GM23338 (cell line): ENCODE results near the gene TTC33. TPM values are rescaled to one million over a fixed set of nuclear protein-coding genes. Genes with fewer than 3 reads are reported as not detected.

Source experiments
- ATAC-seq: fragments of 200-7000 bp; cut with Tn5 transposase; 3 replicates; pipeline ENCODE4 v1.9.1; 2020
- DNase-seq: peaks from one replicate; pipeline ENCODE4 v3.0.0-alpha.2; 2015; ENCODE audit warnings: low spot score
- H2AFZ ChIP-seq: fragments of 200-600 bp; sonication (generic); 2 replicates; pipeline ENCODE4 v1.8.0; 2016; ENCODE audit warnings: antibody characterized with exemption, mild to moderate bottlenecking, moderate library complexity
- H3F3A ChIP-seq: fragments of 200-600 bp; sonication (generic); replicated peaks from 2 replicates; pipeline ENCODE4 v1.8.0; 2017; ENCODE audit warnings: antibody characterized with exemption, mixed run types, low read depth
- H3K27ac ChIP-seq: fragments of 200-600 bp; sonication (generic); 2 replicates; pipeline ENCODE4 v1.6.1; 2016; ENCODE audit warnings: low read depth
- H3K27me3 ChIP-seq: fragments of 200-600 bp; sonication (generic); 2 replicates; pipeline ENCODE4 v1.8.0; 2016; ENCODE audit warnings: mild to moderate bottlenecking, mixed run types, moderate library complexity; ENCODE audit not compliant: insufficient read depth
- H3K36me3 ChIP-seq: fragments of 200-600 bp; sonication (generic); 2 replicates; pipeline ENCODE4 v1.8.0; 2016; ENCODE audit warnings: mild to moderate bottlenecking; ENCODE audit not compliant: insufficient read depth
- H3K4me1 ChIP-seq: fragments of 200-600 bp; sonication (generic); 2 replicates; pipeline ENCODE4 v1.8.0; 2016; ENCODE audit warnings: mild to moderate bottlenecking, moderate library complexity; ENCODE audit not compliant: insufficient read depth
- H3K4me2 ChIP-seq: fragments of 200-600 bp; sonication (generic); 2 replicates; pipeline ENCODE4 v1.7.1; 2017; ENCODE audit warnings: mixed run types
- H3K4me3 ChIP-seq: fragments of 200-600 bp; sonication (generic); 2 replicates; pipeline ENCODE4 v1.6.1; 2016; ENCODE audit warnings: mixed run types
- H3K79me2 ChIP-seq: fragments of 200-600 bp; sonication (generic); replicated peaks from 2 replicates; pipeline ENCODE4 v1.8.0; 2017; ENCODE audit warnings: mild to moderate bottlenecking; ENCODE audit not compliant: insufficient read depth
- H3K9me2 ChIP-seq: fragments of 200-600 bp; sonication (generic); 2 replicates; pipeline ENCODE4 v1.8.0; 2017; ENCODE audit not compliant: insufficient read depth
- H4K20me1 ChIP-seq: fragments of 200-600 bp; sonication (generic); replicated peaks from 2 replicates; pipeline ENCODE4 v1.8.0; 2017; ENCODE audit warnings: mild to moderate bottlenecking; ENCODE audit not compliant: insufficient read depth
- H3K27ac Mint-ChIP-seq: 2 replicates; pipeline ENCODE4 v1.8.0; 2020; ENCODE audit warnings: inconsistent platforms, mild to moderate bottlenecking, moderate library complexity, mixed read lengths
- H3K27me3 Mint-ChIP-seq: 3 replicates; pipeline ENCODE4 v1.8.0; 2022; ENCODE audit warnings: low read depth, mild to moderate bottlenecking, moderate library complexity, mixed read lengths, inconsistent platforms; ENCODE audit not compliant: insufficient read depth, poor library complexity
- H3K36me3 Mint-ChIP-seq: 3 replicates; pipeline ENCODE4 v1.8.0; 2021; ENCODE audit warnings: low read depth, mild to moderate bottlenecking, inconsistent platforms, moderate library complexity, mixed read lengths
- H3K4me1 Mint-ChIP-seq: 3 replicates; pipeline ENCODE4 v1.8.0; 2020; ENCODE audit warnings: mild to moderate bottlenecking, inconsistent platforms, mixed read lengths
- H3K4me3 Mint-ChIP-seq: 3 replicates; pipeline ENCODE4 v1.8.0; 2021; ENCODE audit warnings: moderate library complexity, mild to moderate bottlenecking, inconsistent platforms, mixed read lengths
- H3K9me3 Mint-ChIP-seq: 3 replicates; pipeline ENCODE4 v1.8.0; 2020; ENCODE audit warnings: moderate library complexity, mild to moderate bottlenecking, inconsistent platforms, mixed read lengths
- CREB1 ChIP-seq: fragments of 250-450 bp; sonication (Bioruptor Pico); IDR thresholded peaks from 2 replicates; pipeline ENCODE4 v1.5.0; 2020; ENCODE audit warnings: low read depth, mild to moderate bottlenecking, moderate library complexity
- EZH2 ChIP-seq: fragments of 200-600 bp; sonication (generic); IDR thresholded peaks from one replicate; pipeline ENCODE4 v1.8.0; 2017; ENCODE audit warnings: antibody characterized with exemption, mild to moderate bottlenecking, low read depth; ENCODE audit not compliant: unreplicated experiment
- EZH2phosphoT487 ChIP-seq: fragments of 200-600 bp; sonication (generic); IDR thresholded peaks from one replicate; pipeline ENCODE4 v1.8.1; 2018; ENCODE audit warnings: antibody characterized with exemption; ENCODE audit not compliant: unreplicated experiment
- JUNB ChIP-seq: IDR thresholded peaks from one replicate; pipeline ENCODE4 v1.6.1; 2016; ENCODE audit warnings: antibody characterized with exemption; ENCODE audit not compliant: unreplicated experiment
- NANOG ChIP-seq: IDR thresholded peaks from 2 replicates; pipeline ENCODE4 v1.6.1; 2016; ENCODE audit warnings: antibody characterized with exemption, borderline replicate concordance
- POLR2AphosphoS5 ChIP-seq: IDR thresholded peaks from 2 replicates; pipeline ENCODE4 v1.6.1; 2016; ENCODE audit warnings: antibody characterized with exemption, low read depth
- STAT1 ChIP-seq: IDR thresholded peaks from one replicate; pipeline ENCODE4 v1.6.1; 2016; ENCODE audit warnings: antibody characterized with exemption; ENCODE audit not compliant: unreplicated experiment
- ZNF114 ChIP-seq: fragments of 250-450 bp; sonication (Bioruptor Pico); IDR thresholded peaks from 2 replicates; pipeline ENCODE4 v1.5.0; 2020; ENCODE audit warnings: mild to moderate bottlenecking, moderate library complexity
- ZNF331 ChIP-seq: fragments of 250-450 bp; sonication (Bioruptor Pico); IDR thresholded peaks from 2 replicates; pipeline ENCODE4 v1.5.0; 2020; ENCODE audit warnings: low read depth, mild to moderate bottlenecking, moderate library complexity
- polyA plus RNA-seq: library from polyadenylated mRNA; unstranded; fragments of >200 nt; fragmentation: Nextera tagmentation; extraction: Ambion mirVana; gene quantifications from 2 replicates; pipeline ENCODE4 v1.2.1, GENCODE V29; 2016
- total RNA-seq: library from RNA; depleted of rRNA; stranded (reverse); fragments of >200 nt; shearing (Covaris generic); gene quantifications from 2 replicates; pipeline ENCODE4 v1.2.3, GENCODE V29; 2014
- TF ChIP-seq, protein P1 (sequence below): IDR thresholded peaks from 2 replicates; pipeline ENCODE4 v1.6.1; 2016; ENCODE audit warnings: antibody characterized with exemption
- TF ChIP-seq, protein P2 (sequence below): IDR thresholded peaks from one replicate; pipeline ENCODE4 v1.6.1; 2018; ENCODE audit warnings: antibody characterized with exemption; ENCODE audit not compliant: unreplicated experiment
- TF ChIP-seq, protein P3 (sequence below), 2 experiments: fragments of 200-600 bp in 1 of 2; sonication (generic) in 1 of 2; conservative IDR thresholded peaks; 2 replicates each; pipeline versions ENCODE4 v1.5.1 to v1.6.1; 2016 to 2017; ENCODE audit warnings: antibody characterized with exemption in 2 of 2, low read depth in 2 of 2, mild to moderate bottlenecking in 2 of 2, moderate library complexity in 1 of 2

TTC33 gene
- total and polyA plus RNA-seq, 2 experiments from 2014 or later, result 4.1 to 11.5 TPM

DNA sequence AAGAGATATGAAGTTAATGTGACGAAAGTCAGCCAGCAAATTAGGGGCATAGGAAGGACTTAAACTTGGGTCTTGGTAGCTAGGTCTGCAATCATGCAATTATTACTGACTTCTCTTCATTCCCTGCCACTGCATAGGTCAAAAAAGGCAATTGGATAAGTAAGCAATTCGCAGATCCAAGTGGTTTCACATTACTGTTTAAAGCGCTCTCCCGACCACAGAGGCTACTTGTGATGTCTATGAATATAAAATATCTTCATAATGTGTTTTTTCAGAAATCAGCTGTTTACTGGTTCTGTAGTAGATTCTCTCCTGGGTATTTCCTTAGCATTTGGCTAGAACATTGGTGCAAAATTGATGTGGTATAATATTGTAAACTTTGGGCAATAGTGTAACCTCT, 250.7 kb downstream of the TTC33 start:
- Histone ChIP-seq H3K4me1 (no peaks in the 10 kb centered on the region), H2AFZ (no peak overlapping the region), H3K36me3 (no peaks in the 10 kb centered on the region), H3K27ac (no peak overlapping the region), H3F3A (no peaks in the 10 kb centered on the region), H3K79me2 (no peaks in the 10 kb centered on the region), H3K4me3 (no peak overlapping the region), H4K20me1 (no peaks in the 10 kb centered on the region), H3K27me3 (no peaks in the 10 kb centered on the region), H3K9me2 (peaks cover 4% of the 10 kb centered on the region; the same call in 1 of the 2 replicates), H3K4me2 (no peak overlapping the region)
- Mint-ChIP-seq H3K9me3 (no peaks in the 10 kb centered on the region), H3K27ac (no peak overlapping the region), H3K27me3 (peaks cover 2% of the 10 kb centered on the region), H3K4me1 (no peaks in the 10 kb centered on the region; the same call in 2 of the 3 replicates), H3K4me3 (no peak overlapping the region), H3K36me3 (no peaks in the 10 kb centered on the region)
- no peak for DNase-seq
- TF ChIP-seq, protein P1, sequence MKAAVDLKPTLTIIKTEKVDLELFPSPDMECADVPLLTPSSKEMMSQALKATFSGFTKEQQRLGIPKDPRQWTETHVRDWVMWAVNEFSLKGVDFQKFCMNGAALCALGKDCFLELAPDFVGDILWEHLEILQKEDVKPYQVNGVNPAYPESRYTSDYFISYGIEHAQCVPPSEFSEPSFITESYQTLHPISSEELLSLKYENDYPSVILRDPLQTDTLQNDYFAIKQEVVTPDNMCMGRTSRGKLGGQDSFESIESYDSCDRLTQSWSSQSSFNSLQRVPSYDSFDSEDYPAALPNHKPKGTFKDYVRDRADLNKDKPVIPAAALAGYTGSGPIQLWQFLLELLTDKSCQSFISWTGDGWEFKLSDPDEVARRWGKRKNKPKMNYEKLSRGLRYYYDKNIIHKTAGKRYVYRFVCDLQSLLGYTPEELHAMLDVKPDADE, result no peak
- TF ChIP-seq CREB1 (CRISPR knock-in tag) (no peak), EZH2 (no peak), STAT1 (no peak), ZNF331 (CRISPR knock-in tag) (no peak), ZNF114 (CRISPR knock-in tag) (no peak), EZH2phosphoT487 (no peak), JUNB (no peak)
- TF ChIP-seq, protein P2, sequence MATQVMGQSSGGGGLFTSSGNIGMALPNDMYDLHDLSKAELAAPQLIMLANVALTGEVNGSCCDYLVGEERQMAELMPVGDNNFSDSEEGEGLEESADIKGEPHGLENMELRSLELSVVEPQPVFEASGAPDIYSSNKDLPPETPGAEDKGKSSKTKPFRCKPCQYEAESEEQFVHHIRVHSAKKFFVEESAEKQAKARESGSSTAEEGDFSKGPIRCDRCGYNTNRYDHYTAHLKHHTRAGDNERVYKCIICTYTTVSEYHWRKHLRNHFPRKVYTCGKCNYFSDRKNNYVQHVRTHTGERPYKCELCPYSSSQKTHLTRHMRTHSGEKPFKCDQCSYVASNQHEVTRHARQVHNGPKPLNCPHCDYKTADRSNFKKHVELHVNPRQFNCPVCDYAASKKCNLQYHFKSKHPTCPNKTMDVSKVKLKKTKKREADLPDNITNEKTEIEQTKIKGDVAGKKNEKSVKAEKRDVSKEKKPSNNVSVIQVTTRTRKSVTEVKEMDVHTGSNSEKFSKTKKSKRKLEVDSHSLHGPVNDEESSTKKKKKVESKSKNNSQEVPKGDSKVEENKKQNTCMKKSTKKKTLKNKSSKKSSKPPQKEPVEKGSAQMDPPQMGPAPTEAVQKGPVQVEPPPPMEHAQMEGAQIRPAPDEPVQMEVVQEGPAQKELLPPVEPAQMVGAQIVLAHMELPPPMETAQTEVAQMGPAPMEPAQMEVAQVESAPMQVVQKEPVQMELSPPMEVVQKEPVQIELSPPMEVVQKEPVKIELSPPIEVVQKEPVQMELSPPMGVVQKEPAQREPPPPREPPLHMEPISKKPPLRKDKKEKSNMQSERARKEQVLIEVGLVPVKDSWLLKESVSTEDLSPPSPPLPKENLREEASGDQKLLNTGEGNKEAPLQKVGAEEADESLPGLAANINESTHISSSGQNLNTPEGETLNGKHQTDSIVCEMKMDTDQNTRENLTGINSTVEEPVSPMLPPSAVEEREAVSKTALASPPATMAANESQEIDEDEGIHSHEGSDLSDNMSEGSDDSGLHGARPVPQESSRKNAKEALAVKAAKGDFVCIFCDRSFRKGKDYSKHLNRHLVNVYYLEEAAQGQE, result no peak
- ATAC-seq, result no peak

DNA sequence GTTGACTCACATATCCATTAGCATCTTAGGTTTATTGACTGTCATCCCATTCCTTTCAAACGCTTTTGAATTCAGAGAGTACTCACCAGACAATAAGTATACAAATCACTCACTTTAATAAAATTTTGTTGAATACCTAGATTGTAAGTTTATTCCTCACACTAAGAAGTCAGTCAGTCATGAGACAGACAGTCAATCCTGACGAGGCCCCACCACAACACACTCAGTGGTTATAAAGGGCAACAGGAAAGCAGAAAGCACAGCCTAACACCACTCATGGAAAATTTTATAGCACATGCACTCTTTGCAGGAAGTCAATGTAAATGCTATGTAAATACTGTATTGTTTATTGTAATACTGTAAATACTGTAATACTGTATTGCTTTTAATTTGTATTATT, 252.3 kb downstream of the TTC33 start:
- H3K27me3 Mint-ChIP-seq, result no peaks in the 10 kb centered on the region
- no peak for ATAC-seq
- no peaks in the 10 kb centered on the region for H4K20me1 ChIP-seq
- no peaks in the 10 kb centered on the region for H3K36me3 ChIP-seq
- no peaks in the 10 kb centered on the region for H3F3A ChIP-seq
- no peak overlapping the region for H3K4me2 ChIP-seq
- no peak overlapping the region for H3K27ac ChIP-seq
- H3K4me1 ChIP-seq, result no peaks in the 10 kb centered on the region
- no peak overlapping the region for H3K4me3 Mint-ChIP-seq
- H3K4me1 Mint-ChIP-seq, result no peaks in the 10 kb centered on the region; the same call in 2 of the 3 replicates
- H3K4me3 ChIP-seq, result no peak overlapping the region
- no peaks in the 10 kb centered on the region for H3K36me3 Mint-ChIP-seq
- no peak overlapping the region for H2AFZ ChIP-seq
- no peaks in the 10 kb centered on the region for H3K27me3 ChIP-seq
- no peak for DNase-seq
- H3K9me3 Mint-ChIP-seq, result no peaks in the 10 kb centered on the region
- no peak overlapping the region for H3K27ac Mint-ChIP-seq
- no peaks in the 10 kb centered on the region for H3K79me2 ChIP-seq
- no peaks in the 10 kb centered on the region for H3K9me2 ChIP-seq
- TF ChIP-seq, protein P3, sequence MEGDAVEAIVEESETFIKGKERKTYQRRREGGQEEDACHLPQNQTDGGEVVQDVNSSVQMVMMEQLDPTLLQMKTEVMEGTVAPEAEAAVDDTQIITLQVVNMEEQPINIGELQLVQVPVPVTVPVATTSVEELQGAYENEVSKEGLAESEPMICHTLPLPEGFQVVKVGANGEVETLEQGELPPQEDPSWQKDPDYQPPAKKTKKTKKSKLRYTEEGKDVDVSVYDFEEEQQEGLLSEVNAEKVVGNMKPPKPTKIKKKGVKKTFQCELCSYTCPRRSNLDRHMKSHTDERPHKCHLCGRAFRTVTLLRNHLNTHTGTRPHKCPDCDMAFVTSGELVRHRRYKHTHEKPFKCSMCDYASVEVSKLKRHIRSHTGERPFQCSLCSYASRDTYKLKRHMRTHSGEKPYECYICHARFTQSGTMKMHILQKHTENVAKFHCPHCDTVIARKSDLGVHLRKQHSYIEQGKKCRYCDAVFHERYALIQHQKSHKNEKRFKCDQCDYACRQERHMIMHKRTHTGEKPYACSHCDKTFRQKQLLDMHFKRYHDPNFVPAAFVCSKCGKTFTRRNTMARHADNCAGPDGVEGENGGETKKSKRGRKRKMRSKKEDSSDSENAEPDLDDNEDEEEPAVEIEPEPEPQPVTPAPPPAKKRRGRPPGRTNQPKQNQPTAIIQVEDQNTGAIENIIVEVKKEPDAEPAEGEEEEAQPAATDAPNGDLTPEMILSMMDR (conservative IDR thresholded peaks at IDR 0.05; ENCODE audit: low read depth in 2 of 2), result no peak
- TF ChIP-seq JUNB, result no peak
- TF ChIP-seq ZNF114 (CRISPR knock-in tag), result no peak
- no peak for TF ChIP-seq EZH2
- TF ChIP-seq, protein P1, result no peak
- no peak for TF ChIP-seq CREB1 (CRISPR knock-in tag)
- no peak for TF ChIP-seq EZH2phosphoT487
- no peak for TF ChIP-seq NANOG
- TF ChIP-seq, protein P2, result no peak
- TF ChIP-seq STAT1, result no peak
- TF ChIP-seq POLR2AphosphoS5, result no peak
